Measurements from ENCODE around the gene GNG8. TPM values are rescaled to one million over a fixed set of nuclear protein-coding genes. Genes with fewer than 3 reads are reported as not detected.

The GNG8 gene
- total RNA-seq, 1 experiment from 2014 or later, result not detected

DNA sequence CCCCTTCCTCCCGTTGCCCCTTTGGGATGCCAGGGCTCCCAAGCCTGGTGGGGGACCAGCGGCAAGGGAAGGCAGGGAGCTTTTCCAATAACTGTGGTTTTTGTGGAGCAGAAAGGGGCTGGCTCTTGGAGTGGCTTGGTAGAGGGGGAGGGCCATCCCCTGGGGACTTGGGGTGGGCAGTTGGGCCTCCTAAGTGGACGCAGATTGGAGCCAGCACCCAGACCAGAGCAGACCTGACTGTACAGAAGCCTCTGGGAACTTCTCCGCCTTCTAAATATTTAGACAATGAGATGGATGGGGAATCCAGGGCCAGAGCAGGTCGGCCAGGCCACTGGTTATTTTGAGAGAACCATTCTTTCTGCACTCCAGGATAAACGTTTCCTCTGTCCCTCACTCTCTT, 15.3 kb downstream of the GNG8 start:
- no peak for DNase-seq (ENCODE audit: low read depth)

DNA sequence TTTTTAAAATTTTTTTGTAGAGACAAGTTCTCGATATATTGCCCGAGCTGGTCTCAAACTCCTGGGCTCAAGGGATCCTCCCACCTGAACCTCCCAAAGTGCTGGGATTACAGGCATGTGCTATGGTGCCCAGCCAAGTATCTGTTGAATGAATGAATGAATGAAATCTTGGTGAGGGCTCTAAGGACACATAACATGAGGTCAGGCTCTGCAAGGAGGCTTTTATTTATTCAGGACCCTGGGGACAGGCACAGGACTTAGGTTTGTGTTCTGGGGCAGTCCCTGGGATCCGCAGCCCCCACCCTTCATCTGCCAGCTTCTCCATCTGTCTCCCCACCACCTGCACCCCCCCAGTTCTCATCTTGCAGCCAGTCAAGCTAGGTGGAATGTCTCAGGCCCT, 15.7 kb downstream of the GNG8 start:
- DNase-seq (ENCODE audit: low read depth), result no peak

DNA sequence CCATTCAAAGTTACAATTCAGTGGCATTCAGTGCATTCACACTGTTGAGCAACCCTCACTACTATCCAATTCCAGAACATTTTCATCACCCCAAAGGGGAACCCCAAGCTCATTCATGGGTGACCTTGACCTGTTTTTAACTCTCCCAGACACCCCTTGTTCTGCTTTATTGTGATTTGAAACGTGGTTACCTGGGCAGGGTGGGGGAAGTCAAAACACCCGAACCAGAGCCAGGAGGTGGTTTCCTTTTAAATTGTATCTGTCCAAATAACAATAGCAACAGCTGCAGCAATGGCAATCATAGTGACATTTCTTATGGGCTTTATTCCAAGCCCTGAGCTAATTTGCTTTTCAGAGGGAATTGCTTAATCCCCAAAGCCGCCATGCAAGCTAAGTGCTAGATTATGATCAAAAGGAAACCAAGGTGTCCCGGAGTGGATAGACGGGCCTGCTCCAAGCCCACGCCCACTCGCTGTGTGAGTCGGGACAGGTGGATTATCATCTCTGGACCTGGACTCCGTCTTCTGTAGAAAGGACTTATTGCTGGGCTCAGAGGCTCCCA, 17.3 kb downstream of the GNG8 start:
- DNase-seq (ENCODE audit: low read depth), result no peak

DNA sequence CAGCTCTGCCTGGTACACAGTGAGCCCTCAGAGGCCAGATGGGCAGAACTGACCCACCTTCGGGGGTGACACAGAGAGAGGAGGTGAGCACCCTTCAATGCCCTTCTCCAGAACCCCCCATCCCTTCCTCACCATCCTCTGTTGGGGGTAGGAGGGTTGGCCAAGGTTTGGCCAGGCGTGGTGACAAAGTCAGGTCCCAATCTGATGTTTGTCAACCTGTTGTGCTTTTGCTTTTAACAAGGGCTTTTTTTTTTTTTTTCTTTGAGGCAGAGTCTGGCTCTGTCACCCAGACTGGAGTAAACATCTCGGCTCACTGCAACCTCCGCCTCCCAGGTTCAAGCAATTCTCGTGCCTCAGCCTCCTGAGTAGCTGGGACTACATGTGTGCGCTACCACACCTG, 18.4 kb downstream of the GNG8 start:
- DNase-seq (ENCODE audit: low read depth), result no peak

DNA sequence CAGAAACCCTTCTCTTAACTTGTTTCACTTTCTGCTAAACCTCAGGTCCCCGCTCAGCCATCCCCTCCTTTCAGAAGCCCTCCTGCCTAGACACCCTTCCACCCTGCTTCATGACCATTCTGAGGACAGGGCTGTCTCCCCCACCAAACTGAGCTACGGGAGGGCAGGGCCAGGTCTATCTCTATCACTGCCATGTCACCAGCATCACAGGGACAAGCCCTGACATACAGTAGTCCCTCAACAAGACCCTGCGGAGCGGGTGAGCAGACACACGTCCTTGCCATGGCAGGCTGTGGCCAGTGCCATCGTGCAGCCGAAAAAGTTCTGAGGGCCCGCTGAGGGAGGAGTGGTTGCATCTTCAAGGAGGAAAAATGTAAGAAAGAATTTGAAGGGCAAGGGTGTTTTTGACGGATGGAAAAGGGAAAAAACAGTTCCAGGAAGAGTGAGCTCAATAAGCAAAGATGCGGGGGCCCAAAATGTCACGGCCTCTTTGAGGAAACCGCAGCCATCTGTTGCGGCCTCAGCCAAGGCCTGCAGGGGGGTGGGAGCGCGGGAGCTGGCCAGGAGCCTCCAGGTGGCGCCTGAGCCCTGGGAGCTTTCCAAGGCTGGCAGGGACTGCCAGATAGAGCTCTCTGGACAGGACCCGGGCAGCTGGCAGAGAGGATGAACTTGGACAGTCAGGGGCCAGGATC, 19.2 kb downstream of the GNG8 start:
- peak; percentile 58 for DNase-seq (ENCODE audit: low read depth)

DNA sequence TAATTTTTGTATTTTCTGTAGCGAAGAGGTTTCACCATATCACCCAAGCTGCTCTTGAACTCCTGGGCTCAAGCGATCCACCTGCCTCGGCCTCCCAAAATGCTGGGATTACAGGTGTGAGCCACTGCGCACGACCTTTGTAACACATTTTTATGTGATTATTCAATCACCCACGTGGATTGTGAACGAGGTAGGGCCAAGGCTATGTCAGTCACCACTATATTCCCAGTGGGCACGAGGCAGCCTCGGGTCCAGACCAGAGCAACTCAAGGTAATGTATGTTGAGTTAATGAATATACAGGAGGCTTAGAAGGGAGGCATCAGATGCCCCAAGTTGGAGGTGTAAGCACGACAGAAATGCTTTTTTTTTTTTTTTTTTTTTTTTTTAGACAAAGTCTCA, 20.0 kb downstream of the GNG8 start:
- DNase-seq (ENCODE audit: low read depth), result no peak

DNA sequence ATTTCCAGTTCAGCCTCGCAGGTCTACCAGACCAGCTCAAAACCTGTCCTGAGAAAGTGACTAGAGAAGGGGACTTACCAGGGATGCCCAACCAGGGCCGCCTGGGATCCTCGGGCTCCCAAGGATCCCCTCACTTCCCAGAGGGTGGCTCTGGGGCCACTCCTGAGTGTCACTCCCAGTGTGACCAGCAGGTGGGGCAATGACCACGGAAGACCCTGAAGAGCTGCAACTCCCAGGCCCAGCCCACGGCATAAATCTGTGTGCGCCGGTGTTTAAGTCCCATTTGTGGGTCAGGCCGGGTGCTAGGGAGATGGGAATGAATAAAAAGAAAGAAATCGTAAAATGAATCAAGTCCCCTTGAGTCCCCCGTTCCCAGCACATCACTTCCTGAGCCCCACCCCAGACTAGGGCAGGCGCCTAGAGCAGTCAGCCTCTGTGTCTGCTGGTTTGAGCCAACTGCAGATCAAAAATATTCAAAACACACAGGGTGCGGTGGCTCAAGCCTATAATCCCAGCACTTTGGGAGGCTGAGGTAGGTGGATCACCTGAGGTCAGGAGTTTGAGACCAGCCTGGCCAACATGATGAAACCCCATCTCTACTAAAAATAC, 21.8 kb downstream of the GNG8 start:
- peak; percentile 57 for DNase-seq (ENCODE audit: low read depth)

DNA sequence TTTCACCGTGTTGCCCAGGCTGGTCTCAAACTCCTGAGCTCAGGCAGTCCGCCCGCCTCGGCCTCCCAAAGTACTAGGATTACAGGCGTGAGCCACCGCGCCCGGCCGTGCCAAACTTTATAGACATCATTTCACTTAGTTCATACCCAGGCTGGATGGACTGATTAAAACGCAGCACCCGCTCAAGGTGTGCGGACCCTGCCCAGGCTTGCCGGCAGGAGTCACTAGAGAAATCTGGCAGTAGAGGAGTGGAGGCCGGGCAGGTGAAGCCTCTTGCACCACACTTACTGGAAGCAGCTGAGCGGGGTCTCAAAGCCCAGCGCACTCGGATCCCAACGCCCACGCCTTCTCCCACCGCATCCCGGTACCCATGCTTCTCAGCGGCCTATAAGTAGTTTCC, 22.5 kb downstream of the GNG8 start:
- DNase-seq (ENCODE audit: low read depth), result no peak

DNA sequence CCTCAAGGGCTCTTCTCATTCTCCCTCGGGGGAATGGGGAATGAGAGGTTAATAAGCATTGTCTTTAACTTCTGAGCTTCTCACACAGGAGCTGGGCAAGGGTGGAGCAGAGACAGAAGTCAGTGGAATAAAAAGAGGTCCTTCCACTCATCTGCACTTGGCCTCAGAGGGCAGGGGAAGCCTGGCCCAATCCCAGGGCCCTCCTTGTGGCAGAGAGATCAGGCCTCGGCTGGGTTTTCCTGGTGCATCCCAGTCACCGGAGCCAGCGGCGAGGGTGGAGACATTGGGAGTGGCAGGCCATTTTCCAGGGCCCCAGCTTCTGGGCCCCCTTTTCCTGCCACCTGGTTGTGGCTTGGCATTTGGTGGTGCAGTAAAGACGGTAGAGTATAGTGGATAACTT, 24.2 kb downstream of the GNG8 start:
- no peak for DNase-seq (ENCODE audit: low read depth)

DNA sequence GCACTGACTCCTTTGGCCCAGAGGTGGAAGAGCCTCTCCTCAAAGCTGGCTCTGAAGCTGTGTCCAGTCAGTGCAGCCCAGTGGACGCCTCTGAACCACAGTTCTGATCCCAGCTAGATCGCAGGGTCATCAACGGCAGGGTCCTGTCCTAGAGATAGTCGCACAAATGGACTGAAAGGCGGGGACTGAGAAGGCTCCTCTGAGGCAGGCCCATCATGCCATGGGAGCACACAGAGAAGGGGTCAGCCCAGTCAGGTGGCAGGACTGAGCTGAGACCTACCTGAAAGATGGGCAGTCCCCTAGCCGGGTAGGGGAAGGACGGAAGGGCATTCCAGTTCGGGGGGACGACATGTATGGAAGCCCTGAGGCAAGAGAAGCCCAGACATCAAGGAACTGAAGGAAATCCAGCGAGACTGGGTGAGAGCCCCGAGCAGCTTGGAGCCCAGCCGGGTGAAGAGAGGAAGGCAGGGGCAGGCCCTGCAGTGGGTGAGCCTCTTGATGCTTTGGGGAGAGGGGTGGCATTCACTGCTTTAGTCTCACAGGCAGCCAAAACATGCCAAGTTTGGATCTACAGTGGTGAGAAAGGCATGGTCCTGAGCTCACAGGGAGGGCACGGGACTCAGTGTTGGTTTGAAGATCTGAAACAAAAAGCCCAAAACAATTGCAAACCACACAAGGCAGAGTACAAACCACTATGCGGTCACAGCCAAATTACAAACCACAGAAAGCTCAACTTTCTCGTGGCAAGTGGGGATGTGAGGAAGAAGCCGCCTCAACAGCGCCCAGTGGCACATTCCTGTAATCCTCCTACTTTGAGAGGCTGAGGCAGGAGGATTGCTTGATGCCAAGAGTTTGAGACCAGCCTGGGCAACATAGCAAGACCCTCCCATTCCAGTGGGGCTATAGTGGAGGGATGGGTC, 24.9 kb downstream of the GNG8 start:
- peak; percentile 37 for DNase-seq (ENCODE audit: low read depth)

DNA sequence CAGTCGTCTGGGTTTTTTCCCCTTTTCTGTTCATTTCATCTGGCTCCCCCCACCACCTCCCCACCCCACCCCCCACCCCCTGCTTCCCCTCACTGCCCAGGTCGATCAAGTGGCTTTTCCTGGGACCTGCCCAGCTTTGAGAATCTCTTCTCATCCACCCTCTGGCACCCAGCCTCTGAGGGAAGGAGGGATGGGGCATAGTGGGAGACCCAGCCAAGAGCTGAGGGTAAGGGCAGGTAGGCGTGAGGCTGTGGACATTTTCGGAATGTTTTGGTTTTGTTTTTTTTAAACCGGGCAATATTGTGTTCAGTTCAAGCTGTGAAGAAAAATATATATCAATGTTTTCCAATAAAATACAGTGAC, 25.6 kb downstream of the GNG8 start:
- no peak for DNase-seq (ENCODE audit: low read depth)

DNA sequence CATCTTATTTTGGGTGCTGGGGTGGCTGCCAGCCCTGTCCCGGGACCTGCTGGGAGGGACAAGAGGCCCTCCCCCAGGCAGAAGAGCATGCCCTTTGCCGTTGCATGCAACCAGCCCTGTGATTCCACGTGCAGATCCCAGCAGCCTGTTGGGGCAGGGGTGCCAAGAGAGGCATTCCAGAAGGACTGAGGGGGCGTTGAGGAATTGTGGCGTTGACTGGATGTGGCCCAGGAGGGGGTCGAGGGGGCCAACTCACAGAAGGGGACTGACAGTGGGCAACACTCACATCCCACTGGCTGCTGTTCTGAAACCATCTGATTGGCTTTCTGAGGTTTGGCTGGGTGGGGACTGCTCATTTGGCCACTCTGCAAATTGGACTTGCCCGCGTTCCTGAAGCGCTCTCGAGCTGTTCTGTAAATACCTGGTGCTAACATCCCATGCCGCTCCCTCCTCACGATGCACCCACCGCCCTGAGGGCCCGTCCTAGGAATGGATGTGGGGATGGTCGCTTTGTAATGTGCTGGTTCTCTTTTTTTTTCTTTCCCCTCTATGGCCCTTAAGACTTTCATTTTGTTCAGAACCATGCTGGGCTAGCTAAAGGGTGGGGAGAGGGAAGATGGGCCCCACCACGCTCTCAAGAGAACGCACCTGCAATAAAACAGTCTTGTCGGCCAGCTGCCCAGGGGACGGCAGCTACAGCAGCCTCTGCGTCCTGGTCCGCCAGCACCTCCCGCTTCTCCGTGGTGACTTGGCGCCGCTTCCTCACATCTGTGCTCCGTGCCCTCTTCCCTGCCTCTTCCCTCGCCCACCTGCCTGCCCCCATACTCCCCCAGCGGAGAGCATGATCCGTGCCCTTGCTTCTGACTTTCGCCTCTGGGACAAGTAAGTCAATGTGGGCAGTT, 26.2 kb downstream of the GNG8 start:
- DNase-seq (ENCODE audit: low read depth), result no peak

DNA sequence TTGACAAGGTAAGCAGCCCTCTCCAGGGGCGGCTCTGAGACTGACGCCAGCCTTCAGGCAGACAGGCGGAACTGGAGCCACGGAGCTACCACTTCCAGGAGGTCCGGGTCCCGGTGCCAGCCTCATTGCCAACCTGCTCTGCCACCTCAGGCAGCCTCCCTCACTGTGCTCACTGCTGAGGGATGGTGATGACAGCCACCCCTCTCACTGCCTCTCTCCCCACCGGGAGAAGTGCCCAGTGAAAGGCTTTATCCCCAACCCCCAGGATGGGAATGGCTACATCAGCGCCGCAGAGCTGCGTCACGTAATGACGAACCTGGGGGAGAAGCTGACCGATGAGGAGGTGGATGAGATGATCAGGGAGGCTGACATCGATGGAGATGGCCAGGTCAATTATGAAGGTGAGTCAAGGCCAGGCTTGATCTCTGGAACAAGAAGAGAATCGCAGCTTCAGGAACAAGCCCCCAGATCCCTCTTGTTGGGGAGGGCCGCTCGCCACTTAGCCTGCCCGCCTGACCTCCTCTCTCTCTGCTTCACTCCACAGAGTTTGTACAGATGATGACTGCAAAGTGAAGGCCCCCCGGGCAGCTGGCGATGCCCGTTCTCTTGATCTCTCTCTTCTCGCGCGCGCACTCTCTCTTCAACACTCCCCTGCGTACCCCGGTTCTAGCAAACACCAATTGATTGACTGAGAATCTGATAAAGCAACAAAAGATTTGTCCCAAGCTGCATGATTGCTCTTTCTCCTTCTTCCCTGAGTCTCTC, 27.2 kb downstream of the GNG8 start:
- no peak for DNase-seq (ENCODE audit: low read depth)

DNA sequence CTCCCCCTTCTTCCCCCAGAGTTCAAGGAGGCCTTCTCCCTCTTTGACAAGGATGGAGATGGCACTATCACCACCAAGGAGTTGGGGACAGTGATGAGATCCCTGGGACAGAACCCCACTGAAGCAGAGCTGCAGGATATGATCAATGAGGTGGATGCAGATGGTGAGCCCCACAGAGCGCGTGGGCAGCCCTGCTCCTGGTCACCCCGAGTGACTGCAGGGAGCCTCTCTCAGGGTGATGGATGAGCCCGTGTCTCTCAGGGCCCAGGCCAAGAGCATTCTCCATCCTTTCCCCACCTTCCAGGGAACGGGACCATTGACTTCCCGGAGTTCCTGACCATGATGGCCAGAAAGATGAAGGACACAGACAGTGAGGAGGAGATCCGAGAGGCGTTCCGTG, 27.8 kb downstream of the GNG8 start:
- no peak for DNase-seq (ENCODE audit: low read depth)

DNA sequence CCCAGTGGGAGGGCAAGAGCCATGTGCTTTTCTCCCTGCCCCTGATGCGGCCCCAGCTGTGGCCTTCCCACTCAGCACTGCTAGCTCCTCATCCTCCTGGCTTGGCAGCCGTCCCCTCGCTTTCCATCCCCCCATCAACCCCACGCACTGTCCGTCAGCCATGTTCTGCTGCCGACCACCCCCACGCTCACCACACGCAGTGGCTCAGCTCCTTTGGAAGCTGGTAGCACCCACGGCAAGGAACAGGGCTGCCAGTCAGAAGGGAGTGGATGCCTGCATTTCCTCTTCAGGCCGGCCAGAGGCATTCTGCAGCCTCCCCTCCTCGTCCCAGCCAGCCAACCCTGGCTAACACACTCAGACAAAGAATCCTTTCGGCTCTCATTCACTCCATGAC, 28.6 kb downstream of the GNG8 start:
- no peak for DNase-seq (ENCODE audit: low read depth)

DNA sequence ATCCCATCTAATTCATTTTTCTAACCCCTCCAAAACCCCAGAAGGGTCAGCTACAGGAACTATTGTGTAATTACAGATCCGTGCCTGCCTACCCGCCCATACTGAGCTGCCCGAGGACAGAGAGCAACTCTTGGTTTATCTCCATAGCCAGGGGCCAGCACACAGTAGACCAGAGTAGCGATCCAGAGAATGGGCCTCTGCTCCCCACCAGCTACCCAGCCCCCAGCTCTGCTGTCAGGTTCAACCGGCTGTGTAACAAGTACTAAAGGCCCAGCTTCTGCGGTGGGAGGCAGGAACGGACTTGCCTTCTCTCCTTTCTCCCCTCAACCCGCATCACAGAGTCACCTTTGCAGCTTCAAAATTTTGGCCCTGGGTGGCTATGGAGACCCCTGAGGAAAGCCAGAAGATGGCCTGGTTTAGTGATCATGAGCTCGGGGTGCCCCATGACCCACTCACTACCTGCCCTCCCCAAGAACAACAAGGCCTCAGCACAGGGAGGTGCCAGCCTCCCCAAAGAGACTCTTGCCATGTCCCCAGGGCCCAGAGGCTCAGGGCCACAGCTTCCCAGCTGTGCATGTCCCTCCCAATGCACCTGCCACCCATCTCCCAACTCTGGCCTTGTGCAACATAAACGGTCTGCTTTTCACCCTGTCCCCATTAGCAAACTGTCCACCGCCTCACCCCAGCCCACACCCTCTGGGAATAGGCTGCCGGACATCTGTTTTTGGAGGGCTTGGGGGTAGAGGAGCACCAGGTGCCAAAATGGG, 29.1 kb downstream of the GNG8 start:
- DNase-seq (ENCODE audit: low read depth), result no peak

DNA sequence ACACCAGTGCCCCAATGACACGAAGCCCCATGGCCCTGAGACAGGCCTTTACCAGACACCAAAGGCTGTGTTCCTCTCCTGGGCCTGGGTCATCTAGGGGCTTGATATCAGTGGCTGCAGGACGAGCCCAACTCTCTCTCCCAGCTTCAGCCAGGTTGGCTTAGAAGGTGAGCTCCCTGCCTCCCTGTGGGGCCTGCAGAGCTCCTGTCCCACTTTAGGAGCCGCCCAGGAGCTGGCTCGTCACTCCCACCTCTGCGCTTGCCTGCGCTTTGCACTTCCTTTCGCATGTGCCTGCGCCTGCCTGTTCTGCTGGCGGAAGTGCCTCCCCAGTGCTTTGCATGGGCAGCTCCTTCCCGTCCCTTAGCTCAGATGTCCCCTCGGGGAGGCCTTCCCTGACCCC, 30.0 kb downstream of the GNG8 start:
- no peak for DNase-seq (ENCODE audit: low read depth)

DNA sequence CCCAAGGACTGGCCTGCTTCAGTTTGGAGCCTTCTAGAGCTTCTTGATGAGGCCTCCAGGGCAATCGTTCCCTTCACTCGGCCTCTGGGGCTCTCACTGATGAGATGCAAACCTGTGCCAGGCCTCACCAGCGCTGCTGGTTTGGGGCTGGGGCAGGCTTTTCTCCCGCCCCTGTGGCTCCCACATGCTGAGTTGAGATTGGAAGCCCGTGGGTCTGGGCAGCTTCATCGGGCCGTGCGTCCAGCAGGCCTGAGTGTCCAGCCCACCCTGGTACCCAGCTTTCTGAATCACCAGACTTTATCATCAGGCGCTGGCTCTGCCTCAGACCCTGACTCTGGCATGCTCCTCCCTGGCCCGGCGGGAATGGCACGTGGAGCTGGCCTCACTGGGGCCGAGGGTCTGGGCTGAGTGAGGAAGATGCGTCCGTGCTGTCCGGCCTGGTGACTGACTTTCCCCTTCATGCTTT, 30.6 kb downstream of the GNG8 start:
- no peak for DNase-seq (ENCODE audit: low read depth)

DNA sequence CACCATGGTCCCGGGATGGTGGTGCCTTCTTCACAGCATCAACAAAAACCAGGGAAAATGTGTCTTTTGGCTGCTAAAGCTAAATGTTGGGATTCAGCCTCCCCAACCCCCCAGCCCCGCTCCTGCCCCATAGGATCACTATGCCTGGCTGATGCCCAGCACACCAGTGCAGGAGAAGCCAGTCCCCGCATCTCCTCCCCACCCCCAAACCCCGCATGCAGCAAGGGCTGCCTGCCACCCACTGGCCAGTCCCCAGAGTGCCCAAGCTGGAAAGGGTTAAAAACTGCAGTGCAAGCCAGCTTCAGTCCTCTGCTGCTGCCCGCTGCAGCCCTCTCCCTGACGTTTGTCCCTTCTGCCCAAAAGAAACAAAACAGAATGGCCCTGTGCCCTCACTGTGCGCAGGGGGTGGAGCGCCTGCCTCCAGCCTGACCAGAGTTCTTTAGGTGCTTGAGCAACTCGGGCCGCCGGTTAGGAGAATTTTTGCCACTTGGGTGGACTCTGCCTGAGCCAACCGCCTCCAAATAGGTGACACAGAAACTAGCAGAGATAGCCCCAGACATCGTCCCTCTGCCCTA, 31.1 kb downstream of the GNG8 start:
- DNase-seq (ENCODE audit: low read depth), result no peak

Measured in HT1080 (cell line).